Peyer's patch (tissue), 4 donors: ENCODE results near the gene LMO2.

Experiments
- POLR2A ChIP-seq, 2 donors: fragments of 450-650 bp; IDR thresholded peaks; one replicate each; pipeline ENCODE4 v1.5.1; 2017; ENCODE audit warnings: antibody characterized with exemption in 2 of 2, mild to moderate bottlenecking in 2 of 2, moderate library complexity in 2 of 2
- TF ChIP-seq, protein P1 (sequence below), 6 experiments: fragments of 450-650 bp in 4 of 6; fragments of 200-600 bp in 2 of 6; sonication (generic) in 1 of 6; IDR thresholded peaks; one replicate each; pipeline ENCODE4 v1.5.1; 2017 to 2019; ENCODE audit warnings: antibody characterized with exemption in 6 of 6, mild to moderate bottlenecking in 3 of 6, moderate library complexity in 1 of 6

DNA sequence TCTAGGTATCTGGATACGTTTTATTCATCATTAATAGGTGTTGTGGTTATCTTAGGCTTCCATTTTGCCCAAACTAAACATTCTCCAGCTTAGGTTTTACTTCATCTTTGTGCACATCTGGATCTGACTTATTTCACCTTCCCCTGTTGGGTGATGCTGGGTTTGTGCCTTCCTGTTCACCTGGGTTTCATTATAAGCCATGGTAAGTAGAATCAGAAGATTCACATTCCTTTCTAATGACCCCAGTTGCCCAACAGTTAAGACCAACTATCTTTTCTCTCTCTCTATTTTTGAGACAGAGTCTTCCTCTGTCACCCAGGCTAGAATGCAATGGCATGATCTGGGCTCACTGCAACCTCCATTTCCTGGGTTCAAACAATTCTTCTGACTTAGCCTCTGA is 44.6 kb downstream of the LMO2 start:
- TF ChIP-seq POLR2A (IDR thresholded peaks at IDR 0.05) = no peak
- TF ChIP-seq, protein P1, sequence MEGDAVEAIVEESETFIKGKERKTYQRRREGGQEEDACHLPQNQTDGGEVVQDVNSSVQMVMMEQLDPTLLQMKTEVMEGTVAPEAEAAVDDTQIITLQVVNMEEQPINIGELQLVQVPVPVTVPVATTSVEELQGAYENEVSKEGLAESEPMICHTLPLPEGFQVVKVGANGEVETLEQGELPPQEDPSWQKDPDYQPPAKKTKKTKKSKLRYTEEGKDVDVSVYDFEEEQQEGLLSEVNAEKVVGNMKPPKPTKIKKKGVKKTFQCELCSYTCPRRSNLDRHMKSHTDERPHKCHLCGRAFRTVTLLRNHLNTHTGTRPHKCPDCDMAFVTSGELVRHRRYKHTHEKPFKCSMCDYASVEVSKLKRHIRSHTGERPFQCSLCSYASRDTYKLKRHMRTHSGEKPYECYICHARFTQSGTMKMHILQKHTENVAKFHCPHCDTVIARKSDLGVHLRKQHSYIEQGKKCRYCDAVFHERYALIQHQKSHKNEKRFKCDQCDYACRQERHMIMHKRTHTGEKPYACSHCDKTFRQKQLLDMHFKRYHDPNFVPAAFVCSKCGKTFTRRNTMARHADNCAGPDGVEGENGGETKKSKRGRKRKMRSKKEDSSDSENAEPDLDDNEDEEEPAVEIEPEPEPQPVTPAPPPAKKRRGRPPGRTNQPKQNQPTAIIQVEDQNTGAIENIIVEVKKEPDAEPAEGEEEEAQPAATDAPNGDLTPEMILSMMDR (IDR thresholded peaks at IDR 0.05) = no peak
